Osteocyte (in vitro differentiated cells): Measurements from ENCODE around the gene LRRC2. TPM values are rescaled to one million over a fixed set of nuclear protein-coding genes. Genes with fewer than 3 reads are reported as not detected.
"Not testable (repeated sequence)": the region's sequence is repeated elsewhere in the genome, so short reads cannot be mapped to it uniquely, and the experiment has no call there.

Source experiments
- DNase-seq: peaks from one replicate; pipeline ENCODE4 v3.0.0; 2021; ENCODE audit warnings: mixed read lengths; ENCODE audit not compliant: unreplicated experiment; ENCODE audit errors: extremely low spot score
- H3K27ac Mint-ChIP-seq: one replicate; pipeline ENCODE4 v1.8.0; 2021; ENCODE audit warnings: mild to moderate bottlenecking, mixed read lengths; ENCODE audit not compliant: unreplicated experiment
- H3K27me3 Mint-ChIP-seq: one replicate; pipeline ENCODE4 v1.8.0; 2021; ENCODE audit warnings: mixed read lengths; ENCODE audit not compliant: unreplicated experiment
- H3K36me3 Mint-ChIP-seq: one replicate; pipeline ENCODE4 v1.8.0; 2021; ENCODE audit warnings: mixed read lengths; ENCODE audit not compliant: unreplicated experiment
- H3K4me1 Mint-ChIP-seq: one replicate; pipeline ENCODE4 v1.8.0; 2021; ENCODE audit warnings: mixed read lengths; ENCODE audit not compliant: unreplicated experiment
- H3K4me3 Mint-ChIP-seq: one replicate; pipeline ENCODE4 v1.8.0; 2021; ENCODE audit warnings: mild to moderate bottlenecking, moderate library complexity, mixed read lengths; ENCODE audit not compliant: unreplicated experiment
- H3K9me3 Mint-ChIP-seq: one replicate; pipeline ENCODE4 v1.8.0; 2021; ENCODE audit warnings: mixed read lengths; ENCODE audit not compliant: unreplicated experiment
- total RNA-seq: library from RNA; stranded (reverse); gene quantifications from 2 replicates; pipeline ENCODE4 v1.2.1, GENCODE V29; 2021
- TF ChIP-seq, protein P1 (sequence below): fragments of 200-600 bp; sonication (generic); IDR thresholded peaks from 2 replicates; pipeline ENCODE4 v1.5.0; 2021; ENCODE audit warnings: antibody characterized with exemption, mild to moderate bottlenecking, moderate library complexity

The LRRC2 gene
- total RNA-seq, 1 donor from 2014 or later: 1.5 TPM

DNA sequence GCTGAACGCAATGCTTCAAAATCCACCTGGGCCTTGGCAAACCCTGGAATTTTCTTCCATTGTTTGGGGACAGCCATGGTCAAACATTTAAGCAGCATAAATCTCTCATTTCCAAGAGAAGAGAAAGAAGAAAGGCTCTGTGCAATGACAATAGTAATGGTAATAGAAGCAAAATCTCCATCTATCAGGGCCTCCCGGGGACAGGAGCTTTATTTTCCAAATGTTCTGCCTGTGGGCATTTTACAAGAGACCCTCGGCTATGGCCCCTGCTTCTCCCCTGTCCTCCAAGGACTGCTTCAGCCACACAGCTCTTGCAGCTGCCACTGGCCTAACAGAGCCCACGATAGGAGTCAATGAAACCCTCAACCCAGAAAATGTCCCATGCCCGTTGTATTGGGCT lies 33.5 kb upstream of the LRRC2 start:
- Mint-ChIP-seq H3K4me1 (no peaks in the 10 kb centered on the region), H3K9me3 (no peaks in the 10 kb centered on the region), H3K4me3 (no peak overlapping the region), H3K36me3 (no peaks in the 10 kb centered on the region), H3K27ac (no peak overlapping the region), H3K27me3 (peaks cover 6% of the 10 kb centered on the region)
- TF ChIP-seq, protein P1, sequence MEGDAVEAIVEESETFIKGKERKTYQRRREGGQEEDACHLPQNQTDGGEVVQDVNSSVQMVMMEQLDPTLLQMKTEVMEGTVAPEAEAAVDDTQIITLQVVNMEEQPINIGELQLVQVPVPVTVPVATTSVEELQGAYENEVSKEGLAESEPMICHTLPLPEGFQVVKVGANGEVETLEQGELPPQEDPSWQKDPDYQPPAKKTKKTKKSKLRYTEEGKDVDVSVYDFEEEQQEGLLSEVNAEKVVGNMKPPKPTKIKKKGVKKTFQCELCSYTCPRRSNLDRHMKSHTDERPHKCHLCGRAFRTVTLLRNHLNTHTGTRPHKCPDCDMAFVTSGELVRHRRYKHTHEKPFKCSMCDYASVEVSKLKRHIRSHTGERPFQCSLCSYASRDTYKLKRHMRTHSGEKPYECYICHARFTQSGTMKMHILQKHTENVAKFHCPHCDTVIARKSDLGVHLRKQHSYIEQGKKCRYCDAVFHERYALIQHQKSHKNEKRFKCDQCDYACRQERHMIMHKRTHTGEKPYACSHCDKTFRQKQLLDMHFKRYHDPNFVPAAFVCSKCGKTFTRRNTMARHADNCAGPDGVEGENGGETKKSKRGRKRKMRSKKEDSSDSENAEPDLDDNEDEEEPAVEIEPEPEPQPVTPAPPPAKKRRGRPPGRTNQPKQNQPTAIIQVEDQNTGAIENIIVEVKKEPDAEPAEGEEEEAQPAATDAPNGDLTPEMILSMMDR: no peak
- DNase-seq: peak; percentile 42

DNA sequence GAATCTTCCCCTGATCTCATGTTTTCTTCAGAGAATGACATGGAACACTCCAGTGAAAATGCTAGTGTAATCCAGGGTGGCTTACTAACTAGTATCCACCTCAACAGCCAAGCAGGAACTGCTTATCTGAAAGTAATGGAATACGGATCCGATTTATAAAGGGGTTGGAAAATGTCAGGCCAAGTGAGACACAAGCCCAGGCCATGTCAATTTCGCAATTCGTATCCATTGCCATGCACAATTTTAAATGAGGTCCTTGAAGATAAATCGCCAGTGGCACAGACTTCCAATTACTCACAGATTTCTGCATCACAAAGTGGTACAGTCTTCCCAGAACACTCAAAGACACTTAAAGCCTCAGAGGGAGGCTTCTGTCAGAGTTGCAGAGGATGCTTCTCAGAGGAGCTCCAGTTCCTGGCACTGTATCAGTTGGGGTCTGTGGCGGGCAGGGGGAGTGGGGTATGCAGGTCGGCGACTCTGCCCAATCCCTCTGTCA lies 29.8 kb upstream of the LRRC2 start:
- H3K27me3 Mint-ChIP-seq: peaks cover 28% of the 10 kb centered on the region
- H3K27ac Mint-ChIP-seq: no peak overlapping the region
- H3K4me3 Mint-ChIP-seq: no peak overlapping the region
- peaks cover 13% of the 10 kb centered on the region for H3K9me3 Mint-ChIP-seq
- H3K36me3 Mint-ChIP-seq: no peaks in the 10 kb centered on the region
- DNase-seq: no peak
- no peaks in the 10 kb centered on the region for H3K4me1 Mint-ChIP-seq
- TF ChIP-seq, protein P1: no peak

DNA sequence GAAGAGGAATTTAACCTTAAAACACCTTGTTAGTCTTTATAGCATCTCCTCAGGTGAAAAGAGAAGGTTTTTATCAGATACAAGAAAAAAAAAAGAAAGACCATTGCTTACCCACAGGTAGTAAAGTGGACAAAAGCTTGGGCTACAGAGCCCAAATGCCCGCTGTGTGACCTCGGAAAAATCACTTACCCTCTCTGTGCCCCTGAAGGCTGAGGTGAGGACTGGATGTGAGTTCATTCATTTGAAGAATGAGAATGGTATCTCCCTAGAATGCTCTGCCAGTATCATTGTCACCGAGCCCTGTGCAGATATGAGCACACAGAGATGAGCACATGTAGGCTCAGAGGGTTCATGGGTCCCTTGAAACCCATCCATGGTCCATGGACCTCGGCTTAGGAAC lies 28.6 kb upstream of the LRRC2 start:
- Mint-ChIP-seq H3K9me3 (peaks cover 13% of the 10 kb centered on the region), H3K27ac (no peak overlapping the region), H3K4me3 (no peak overlapping the region), H3K4me1 (no peaks in the 10 kb centered on the region), H3K36me3 (no peaks in the 10 kb centered on the region), H3K27me3 (peaks cover 27% of the 10 kb centered on the region)
- TF ChIP-seq, protein P1: no peak
- no peak for DNase-seq

DNA sequence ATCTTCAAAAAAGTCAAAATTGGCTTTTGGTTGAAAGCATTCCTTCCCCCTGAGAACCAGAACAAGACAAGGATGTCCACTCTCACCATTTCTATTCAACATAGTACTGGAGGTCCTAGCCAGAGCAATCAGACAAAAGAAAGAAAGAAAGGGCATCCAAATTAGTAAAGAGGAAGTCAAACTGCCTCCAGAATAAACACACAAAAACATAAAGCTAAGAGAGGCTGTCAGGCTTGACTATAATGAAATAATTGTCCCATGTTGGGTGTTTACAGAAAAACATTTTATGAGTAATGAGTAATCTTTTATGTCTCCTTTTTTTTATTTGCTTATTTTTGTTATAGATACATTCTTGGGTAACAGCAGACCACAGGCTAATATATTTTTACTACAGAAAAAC lies 27.9 kb upstream of the LRRC2 start:
- Mint-ChIP-seq H3K4me1 (no peaks in the 10 kb centered on the region), H3K27ac (no peak overlapping the region), H3K27me3 (peaks cover 26% of the 10 kb centered on the region), H3K4me3 (no peak overlapping the region), H3K36me3 (no peaks in the 10 kb centered on the region), H3K9me3 (peaks cover 13% of the 10 kb centered on the region)
- no peak for DNase-seq
- TF ChIP-seq, protein P1: no peak

DNA sequence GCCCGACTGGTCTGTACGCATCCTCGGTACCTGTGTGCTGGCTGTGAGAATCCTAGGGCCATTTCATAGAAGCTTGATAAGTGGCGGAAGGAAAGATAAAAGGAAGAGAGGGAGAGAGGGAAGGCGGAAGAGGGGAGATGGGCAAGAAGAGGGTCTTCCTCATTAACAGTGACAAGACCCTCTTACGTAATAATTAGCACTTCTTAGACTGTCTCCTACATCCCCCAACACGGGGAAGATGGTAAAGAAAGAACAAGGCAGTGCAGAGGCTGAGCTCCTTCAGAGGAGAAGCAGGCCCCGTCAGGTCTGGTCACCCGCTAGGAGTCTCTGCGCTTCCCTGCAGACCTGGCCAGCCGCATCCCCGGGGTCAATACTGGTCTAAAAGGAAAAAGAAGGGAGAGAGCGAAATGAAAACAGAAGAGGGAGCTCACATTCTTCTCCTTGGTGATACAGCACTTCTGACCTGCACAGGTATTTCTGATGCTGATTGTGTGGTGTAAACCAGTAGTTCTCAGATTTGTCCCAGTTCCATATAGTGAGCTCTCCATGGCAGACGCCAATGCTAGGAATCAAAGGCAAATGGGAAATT lies 27.3 kb upstream of the LRRC2 start:
- Mint-ChIP-seq H3K4me1 (no peaks in the 10 kb centered on the region), H3K27ac (no peak overlapping the region), H3K27me3 (peaks cover 29% of the 10 kb centered on the region), H3K4me3 (no peak overlapping the region), H3K36me3 (no peaks in the 10 kb centered on the region), H3K9me3 (peaks cover 13% of the 10 kb centered on the region)
- peak; percentile 62 for DNase-seq
- TF ChIP-seq, protein P1: no peak

DNA sequence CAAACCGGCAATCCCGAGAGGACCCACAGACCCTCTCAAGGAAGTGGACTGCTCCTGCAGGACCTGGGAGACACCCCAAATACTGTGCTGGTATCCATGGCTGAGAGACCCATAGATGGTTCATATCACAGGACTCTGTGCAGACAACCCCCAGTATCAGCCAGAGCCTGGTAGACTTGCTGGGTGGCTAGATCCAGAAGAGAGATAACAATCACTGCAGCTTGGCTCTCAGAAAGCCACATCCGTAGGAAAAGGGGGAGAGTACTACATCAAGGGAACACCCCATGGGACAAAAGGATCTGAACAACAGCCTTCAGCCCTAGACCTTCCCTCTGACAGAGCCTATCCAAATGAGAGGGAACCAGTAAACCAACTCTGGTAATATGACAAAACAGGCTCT lies 21.2 kb upstream of the LRRC2 start:
- H3K4me3 Mint-ChIP-seq, H3K9me3 Mint-ChIP-seq: not testable (repeated sequence)

More for the DNA sequence above, 21.2 kb upstream of the LRRC2 start:
- H3K27ac Mint-ChIP-seq, H3K4me1 Mint-ChIP-seq, H3K36me3 Mint-ChIP-seq: not testable (repeated sequence)
- peaks cover 27% of the 10 kb centered on the region for H3K27me3 Mint-ChIP-seq
- peak; percentile 11 for DNase-seq
